PC-3 (cell line): ENCODE data around the gene SYT6. TPM values are rescaled to one million over a fixed set of nuclear protein-coding genes. Genes with fewer than 3 reads are reported as not detected.

Experiments used
- ATAC-seq: fragments of 200-7000 bp; cut with Tn5 transposase; 2 replicates; pipeline ENCODE4 v1.9.1; 2020; ENCODE audit warnings: mild to moderate bottlenecking, moderate library complexity
- BruUV-seq: library from RNA; stranded (reverse); fragments of 400-500 nt; replicated peaks from 2 replicates; lab custom pipeline; 2021; lab: Mats Ljungman, UMichigan
- CTCF ChIA-PET: fragments of 300-600 bp; sonication (Branson Sonifier 250); formaldehyde crosslinking; loops from one replicate; lab custom pipeline; 2022; ENCODE audit warnings: antibody characterized with exemption; lab: Charles Lee
- POLR2A ChIA-PET: fragments of 300-600 bp; sonication (Branson Sonifier 250); formaldehyde crosslinking; loops from one replicate; lab custom pipeline; 2022; ENCODE audit warnings: antibody characterized with exemption; ENCODE audit not compliant: unreplicated experiment; lab: Charles Lee
- DNase-seq: peaks from one replicate; pipeline ENCODE4 v3.0.0-alpha.2; 2015
- H2AFZ ChIP-seq: fragments of 300-600 bp; sonication (generic); 2 replicates; pipeline ENCODE4 v1.6.0; 2016; ENCODE audit warnings: antibody characterized with exemption, low read length
- H3F3A ChIP-seq: fragments of 300-600 bp; sonication (generic); one replicate; pipeline ENCODE4 v1.6.0; 2017; ENCODE audit warnings: antibody characterized with exemption, low read length, control low read depth, mild to moderate bottlenecking; ENCODE audit not compliant: unreplicated experiment
- H3K27ac ChIP-seq: fragments of 300-600 bp; sonication (generic); 2 replicates; pipeline ENCODE4 v1.5.1; 2016; ENCODE audit warnings: mild to moderate bottlenecking, low read length
- H3K27me3 ChIP-seq: fragments of 300-600 bp; sonication (generic); 2 replicates; pipeline ENCODE4 v1.6.1; 2016; ENCODE audit warnings: low read length, mixed read lengths
- H3K36me3 ChIP-seq: fragments of 300-600 bp; sonication (generic); 2 replicates; pipeline ENCODE4 v1.6.1; 2016; ENCODE audit warnings: low read depth, mixed run types, low read length, mixed read lengths
- H3K4me1 ChIP-seq: fragments of 300-600 bp; sonication (generic); 2 replicates; pipeline ENCODE4 v1.5.1; 2016; ENCODE audit warnings: low read length; ENCODE audit not compliant: insufficient read depth
- H3K4me2 ChIP-seq: fragments of 300-600 bp; sonication (generic); 2 replicates; pipeline ENCODE4 v1.6.0; 2016; ENCODE audit warnings: low read length
- H3K4me3 ChIP-seq: fragments of 300-600 bp; sonication (generic); 2 replicates; pipeline ENCODE4 v1.5.1; 2016; ENCODE audit warnings: mild to moderate bottlenecking, low read length, mixed read lengths
- H3K79me2 ChIP-seq: fragments of 300-600 bp; sonication (generic); 2 replicates; pipeline ENCODE4 v1.6.1; 2017; ENCODE audit warnings: low read length, mixed read lengths
- H3K9ac ChIP-seq: fragments of 300-600 bp; sonication (generic); 2 replicates; pipeline ENCODE4 v1.6.0; 2016; ENCODE audit warnings: mild to moderate bottlenecking, low read length
- H3K9me2 ChIP-seq: fragments of 300-600 bp; sonication (generic); replicated peaks from 2 replicates; pipeline ENCODE4 v1.6.1; 2016; ENCODE audit warnings: mixed run types, low read length, mixed read lengths
- H3K9me3 ChIP-seq: fragments of 300-600 bp; sonication (generic); 2 replicates; pipeline ENCODE4 v1.6.1; 2016; ENCODE audit warnings: low read length, mixed read lengths
- H4K20me1 ChIP-seq: fragments of 300-600 bp; sonication (generic); 2 replicates; pipeline ENCODE4 v1.6.1; 2016; ENCODE audit warnings: low read length, mixed read lengths
- CTCF ChIP-seq: fragments of 300-600 bp; sonication (generic); conservative IDR thresholded peaks from 2 replicates; pipeline ENCODE4 v1.5.1; 2017; ENCODE audit warnings: antibody characterized with exemption, low read depth, mild to moderate bottlenecking, low read length
- EZH2 ChIP-seq: fragments of 300-600 bp; sonication (generic); IDR thresholded peaks from one replicate; pipeline ENCODE4 v1.6.1; 2017; ENCODE audit warnings: antibody characterized with exemption, mild to moderate bottlenecking, low read length; ENCODE audit not compliant: unreplicated experiment
- EZH2phosphoT487 ChIP-seq: fragments of 300-600 bp; sonication (generic); IDR thresholded peaks from 2 replicates; pipeline ENCODE4 v1.6.1; 2018; ENCODE audit warnings: mild to moderate bottlenecking, antibody characterized with exemption, low read length, borderline replicate concordance
- intact Hi-C: fragments of 100-400 bp; cut with micrococcal nuclease; formaldehyde crosslinking; loops from 2 replicates; pipeline ENCODE4 v1.9.0; 2023
- total RNA-seq: library from RNA; depleted of rRNA; stranded (reverse); fragments of >200 nt; gene quantifications from 2 replicates; pipeline ENCODE4 v1.2.3, GENCODE V29; 2014

SYT6 gene
- total RNA-seq, 1 experiment from 2014 or later: not detected

- no peak overlapping the region for H3K4me3 ChIP-seq
- TF ChIP-seq EZH2phosphoT487: no peak
- TF ChIP-seq EZH2: no peak
- no peak for TF ChIP-seq CTCF
- ChIA-PET CTCF (no interaction called here), POLR2A (no interaction called here)
- H2AFZ ChIP-seq: no peak overlapping the region
- H3K27me3 ChIP-seq: 0 out of 2 replicates have a peak, but pooled peaks cover 3% of the 10 kb centered on the region
- DNase-seq (no peak), ATAC-seq (no peak)
- no peaks in the 10 kb centered on the region for H3K9me2 ChIP-seq
- no peaks in the 10 kb centered on the region for H3K4me1 ChIP-seq
- H3K9ac ChIP-seq: no peak overlapping the region
- H3K4me2 ChIP-seq: no peak overlapping the region
- BruUV-seq: no TSS peak
- H3K27ac ChIP-seq: no peak overlapping the region
- intact Hi-C loops: no loop called here
- H4K20me1 ChIP-seq: no peaks in the 10 kb centered on the region
- H3K36me3 ChIP-seq: no peaks in the 10 kb centered on the region
- no peaks in the 10 kb centered on the region for H3K79me2 ChIP-seq
- H3K9me3 ChIP-seq: no peaks in the 10 kb centered on the region
- H3F3A ChIP-seq: no peaks in the 10 kb centered on the region
Measured at GRCh38 chr1:114144016-114144415, 9.7 kb downstream of the SYT6 start.

DNA sequence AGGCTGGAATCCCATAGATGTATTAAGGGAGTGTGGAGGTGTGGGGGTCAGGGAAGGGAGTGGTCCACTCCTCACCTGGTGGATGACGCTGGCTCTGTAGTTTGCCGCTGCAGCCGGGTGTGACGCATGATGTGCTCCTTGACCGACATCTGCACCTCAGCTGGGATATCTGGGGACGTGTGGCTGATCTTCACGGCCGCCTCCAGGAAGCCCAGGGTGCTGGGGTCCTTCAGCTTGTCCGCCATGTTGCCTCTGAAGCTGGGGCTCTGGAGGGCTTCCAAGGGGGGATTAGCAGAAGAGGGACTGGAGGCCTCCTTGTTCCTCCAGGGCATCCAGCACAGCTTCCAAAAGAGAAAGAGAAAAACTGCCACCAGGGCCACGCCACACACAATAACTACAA lies 14.1 kb downstream of the SYT6 start:
- Histone ChIP-seq H2AFZ (no peak overlapping the region), H3K79me2 (no peaks in the 10 kb centered on the region), H3F3A (no peaks in the 10 kb centered on the region), H3K27ac (no peak overlapping the region), H3K27me3 (0 out of 2 replicates have a peak, but pooled peaks cover 3% of the 10 kb centered on the region), H3K9me3 (no peaks in the 10 kb centered on the region), H3K9me2 (no peaks in the 10 kb centered on the region), H3K36me3 (no peaks in the 10 kb centered on the region), H3K4me2 (no peak overlapping the region), H3K4me3 (no peak overlapping the region), H3K9ac (no peak overlapping the region), H3K4me1 (peaks cover 1% of the 10 kb centered on the region; the same call in 1 of the 2 replicates), H4K20me1 (no peaks in the 10 kb centered on the region)
- ChIA-PET POLR2A (no interaction called here), CTCF (no interaction called here)
- DNase-seq (no peak), ATAC-seq (no peak)
- BruUV-seq: no TSS peak
- intact Hi-C loops: no loop called here
- TF ChIP-seq EZH2phosphoT487 (no peak), CTCF (no peak), EZH2 (no peak)

DNA sequence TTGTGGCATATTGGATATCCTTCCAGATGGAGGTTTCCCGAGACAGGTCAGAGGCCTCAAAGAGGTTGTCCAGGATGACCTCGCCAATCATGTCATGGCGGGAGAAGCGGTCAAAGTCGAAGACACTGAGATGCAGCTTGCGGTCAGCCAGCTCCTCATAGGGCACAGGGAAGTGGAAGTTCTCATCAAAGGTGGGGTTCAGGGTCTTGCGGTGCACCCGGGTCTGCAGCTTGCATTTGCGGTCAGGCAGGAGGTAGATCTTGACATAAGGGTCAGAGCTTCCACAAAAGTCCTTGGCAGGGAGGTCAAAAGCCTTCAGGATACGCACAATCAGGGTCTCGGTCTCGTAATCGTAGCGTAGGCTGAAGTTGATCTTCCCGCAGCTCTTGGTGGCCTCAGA lies 16.2 kb downstream of the SYT6 start:
- ChIA-PET CTCF (no interaction called here), POLR2A (no interaction called here)
- H3K9ac ChIP-seq: no peak overlapping the region
- no peaks in the 10 kb centered on the region for H4K20me1 ChIP-seq
- H3K27ac ChIP-seq: no peak overlapping the region
- H3K4me2 ChIP-seq: no peak overlapping the region
- no peak overlapping the region for H3K4me3 ChIP-seq
- H3K9me3 ChIP-seq: no peaks in the 10 kb centered on the region
- BruUV-seq: no TSS peak
- no peaks in the 10 kb centered on the region for H3K9me2 ChIP-seq
- H3K79me2 ChIP-seq: no peaks in the 10 kb centered on the region
- no peak overlapping the region for H2AFZ ChIP-seq
- intact Hi-C loops: no loop called here
- H3K36me3 ChIP-seq: no peaks in the 10 kb centered on the region
- no peak for TF ChIP-seq EZH2phosphoT487
- no peak for TF ChIP-seq EZH2
- no peak for TF ChIP-seq CTCF
- H3K4me1 ChIP-seq: peaks cover 8% of the 10 kb centered on the region; the same call in 1 of the 2 replicates
- no peak for ATAC-seq
- H3K27me3 ChIP-seq: 0 out of 2 replicates have a peak, but pooled peaks cover 3% of the 10 kb centered on the region
- no peak for DNase-seq
- H3F3A ChIP-seq: no peaks in the 10 kb centered on the region
